Left lobe of liver (tissue), 2 donors: ENCODE results near the gene AGRP. TPM values are rescaled to one million over a fixed set of nuclear protein-coding genes. Genes with fewer than 3 reads are reported as not detected.
A peak's percentile ranks its signal among the peaks of the same experiment; 100 is the strongest.

Experiments
- ATAC-seq: fragments of 200-7000 bp; cut with Tn5 transposase; one replicate; pipeline ENCODE4 v1.9.1; 2020; ENCODE audit warnings: mild to moderate bottlenecking, moderate library complexity
- DNase-seq: peaks from one replicate; pipeline ENCODE4 v3.0.0-alpha.2; 2020; ENCODE audit warnings: low spot score
- total RNA-seq: library from RNA; stranded (reverse); gene quantifications from one replicate; pipeline ENCODE4 v1.2.1, GENCODE V29; 2021
- donor health status: DM: no; HTN: no; CAD: no; lungs with moderate emphysema.
- donor health status: DM: no; HTN: yes; CAD: no.

AGRP gene
- total RNA-seq, 1 donor from 2014 or later: not detected

DNA sequence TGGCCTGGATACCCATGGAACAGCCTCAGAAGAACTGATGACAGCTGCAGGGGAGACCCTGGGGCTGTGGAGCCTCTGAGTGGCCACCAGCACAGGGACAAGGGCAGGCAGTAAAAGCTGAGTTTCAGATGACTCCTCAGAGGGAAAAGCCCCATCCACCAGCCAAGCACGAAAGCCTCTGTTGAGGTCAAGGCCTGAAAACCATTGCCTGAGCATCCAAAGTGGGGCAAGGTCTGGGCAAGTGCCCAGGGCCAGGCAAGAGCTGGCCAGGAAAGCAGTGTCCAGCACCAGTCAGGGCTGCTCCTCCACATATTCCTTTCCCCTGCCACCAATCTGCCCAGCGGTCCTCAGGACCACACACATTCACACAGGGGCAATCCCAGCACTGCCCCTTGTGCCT, 18.8 kb downstream of the AGRP start:
- peak; percentile 81 for ATAC-seq
- DNase-seq: peak; percentile 69

DNA sequence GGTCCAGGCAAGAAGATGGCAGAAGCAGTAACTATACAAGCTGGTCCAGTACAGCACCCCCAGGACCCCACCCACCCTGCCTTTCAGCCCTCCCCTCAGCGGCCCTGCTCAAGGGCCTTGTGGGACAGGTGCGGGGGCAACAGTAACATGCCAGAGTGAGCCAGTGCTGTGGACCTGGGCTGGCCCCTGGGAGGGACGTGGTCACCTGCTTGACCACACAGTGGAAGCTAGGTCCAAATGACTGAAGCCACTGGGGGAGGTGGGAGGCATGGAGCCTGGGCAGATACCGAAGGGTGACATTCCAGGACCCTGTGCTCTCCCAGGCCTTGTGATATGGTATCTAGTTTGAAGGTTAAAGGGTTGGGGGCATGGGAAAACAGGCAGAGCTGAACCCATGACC, 19.7 kb downstream of the AGRP start:
- DNase-seq (no peak), ATAC-seq (no peak)

GRCh38 chr16:67463059-67463458, 20.3 kb downstream of the AGRP start:
- DNase-seq (no peak), ATAC-seq (no peak)

DNA sequence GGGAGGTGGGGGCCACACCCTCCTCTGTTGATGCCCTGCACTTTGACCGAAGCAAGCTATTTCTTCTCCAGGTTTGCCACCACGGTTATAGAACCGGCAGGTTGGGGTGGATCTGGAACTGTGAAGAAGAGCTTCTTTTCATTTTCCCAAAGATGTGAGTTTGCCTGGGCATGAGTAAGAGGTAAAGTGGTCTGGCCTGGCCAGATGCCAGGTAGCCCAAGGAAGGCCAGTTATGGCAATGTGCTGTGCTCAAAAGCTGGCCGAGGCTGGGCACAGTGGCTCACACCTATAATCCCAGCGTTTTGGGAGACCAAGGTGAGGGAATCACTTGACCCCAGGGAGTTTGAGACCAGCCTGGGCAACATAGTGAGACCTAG, 21.1 kb downstream of the AGRP start:
- ATAC-seq (no peak), DNase-seq (no peak)

- ATAC-seq (no peak), DNase-seq (no peak)
Measured at GRCh38 chr16:67461600-67462278, 21.6 kb downstream of the AGRP start.

GRCh38 chr16:67460961-67461360, 22.4 kb downstream of the AGRP start:
- ATAC-seq: no peak

DNA sequence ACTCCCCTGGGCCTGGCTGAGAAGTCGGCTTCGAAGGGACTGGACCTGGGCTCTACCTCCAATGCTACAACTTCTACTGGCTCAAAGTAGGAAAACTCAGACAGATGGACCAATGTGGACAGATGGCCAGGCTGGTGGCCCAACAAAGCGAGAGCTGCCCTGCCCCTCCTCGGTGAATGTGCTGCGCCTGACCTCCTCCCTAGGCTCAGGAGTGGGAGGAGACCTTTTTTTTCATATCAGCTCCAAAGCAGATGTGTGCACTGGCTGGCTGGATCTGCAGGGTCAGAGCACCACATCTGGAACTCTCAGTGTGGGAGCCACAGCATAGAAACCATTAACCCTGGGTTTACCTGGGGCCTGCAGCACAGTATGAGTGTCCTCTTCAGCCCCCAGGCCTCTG, 23.2 kb downstream of the AGRP start:
- ATAC-seq (no peak), DNase-seq (no peak)

More at GRCh38 chr16:67460961-67461360, 22.4 kb downstream of the AGRP start:
- no peak for DNase-seq

DNA sequence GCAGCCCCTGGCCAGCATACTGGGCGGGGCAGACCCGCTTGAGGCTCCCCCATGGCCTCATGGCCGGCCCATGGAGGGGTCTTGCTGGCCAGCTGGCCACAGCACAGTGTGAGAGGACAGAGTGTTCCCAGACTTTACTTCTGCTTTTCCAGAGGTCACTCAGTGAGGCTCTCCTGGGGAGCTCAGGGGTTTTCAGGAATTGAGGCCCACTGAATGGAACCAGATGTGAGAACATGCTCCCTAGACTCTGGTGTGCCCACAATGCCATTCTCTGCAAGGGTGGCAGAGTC, 23.5 kb downstream of the AGRP start:
- no peak for DNase-seq
- ATAC-seq: peak; percentile 2

DNA sequence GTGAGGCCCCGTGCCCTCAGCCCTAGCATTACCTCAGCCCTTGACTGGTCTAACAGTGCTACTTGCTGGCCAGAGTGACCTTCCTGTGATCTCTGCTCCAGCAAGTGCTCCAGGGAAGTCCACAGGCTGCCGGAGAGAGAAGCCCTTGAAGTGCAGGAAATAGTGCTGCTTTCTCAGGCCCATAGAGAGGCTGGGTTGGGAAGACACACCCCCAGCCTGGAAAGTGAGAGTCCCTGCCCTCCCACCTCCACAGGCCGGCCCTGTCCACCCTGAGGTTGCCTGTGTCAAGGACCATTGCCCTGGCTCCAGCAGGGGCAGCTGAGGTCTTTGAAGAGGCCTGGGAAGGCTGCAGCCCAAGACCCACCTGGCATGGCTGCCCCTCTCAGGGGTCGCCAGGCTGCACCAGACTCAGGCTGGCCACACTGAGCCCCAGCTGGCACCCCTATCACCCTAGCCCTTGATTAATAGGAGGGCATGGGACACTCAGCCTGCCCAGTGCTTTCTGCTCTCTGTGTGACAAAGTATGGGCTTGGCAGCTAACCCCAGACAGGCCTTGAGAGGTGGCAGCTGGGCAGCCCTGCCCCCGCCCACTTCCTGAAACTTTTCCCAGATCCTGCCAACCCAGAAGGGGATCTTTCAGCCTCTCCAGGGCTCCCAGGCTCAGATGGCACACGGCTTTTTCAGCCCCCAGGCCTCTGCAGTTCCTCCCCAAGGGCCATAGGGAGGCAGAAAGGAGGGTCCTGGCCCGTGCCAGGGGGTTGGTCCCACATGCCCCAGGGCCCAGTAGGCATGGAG, 24.1 kb downstream of the AGRP start:
- peak; percentile 63 for DNase-seq
- ATAC-seq: peak; percentile 67

DNA sequence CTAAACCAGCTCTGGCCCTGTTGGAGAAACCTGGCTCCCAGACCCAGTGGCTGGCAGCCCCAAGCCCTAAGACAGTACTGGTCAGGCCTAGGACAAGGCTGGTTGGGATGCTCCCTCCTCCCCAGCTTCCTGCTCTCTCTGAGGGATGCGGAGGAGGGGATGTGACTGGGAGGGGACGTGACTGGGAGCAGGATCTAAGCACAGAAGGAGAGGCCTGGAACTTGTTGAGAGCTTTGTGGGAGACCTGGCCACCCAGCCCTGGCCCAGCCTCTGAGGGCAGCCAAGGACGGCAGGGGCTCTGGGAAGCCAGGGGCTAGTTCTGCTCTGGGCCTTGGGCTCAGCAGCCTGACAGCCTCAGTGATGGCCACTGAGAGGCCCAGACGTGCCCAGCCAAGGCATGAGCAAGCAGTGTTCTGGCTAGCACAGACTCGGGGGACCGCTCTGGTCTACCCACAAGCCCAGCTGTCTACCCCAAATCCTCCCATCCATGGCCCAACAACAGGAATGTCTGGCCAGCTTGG, 25.2 kb downstream of the AGRP start:
- DNase-seq: no peak
- ATAC-seq: no peak

DNA sequence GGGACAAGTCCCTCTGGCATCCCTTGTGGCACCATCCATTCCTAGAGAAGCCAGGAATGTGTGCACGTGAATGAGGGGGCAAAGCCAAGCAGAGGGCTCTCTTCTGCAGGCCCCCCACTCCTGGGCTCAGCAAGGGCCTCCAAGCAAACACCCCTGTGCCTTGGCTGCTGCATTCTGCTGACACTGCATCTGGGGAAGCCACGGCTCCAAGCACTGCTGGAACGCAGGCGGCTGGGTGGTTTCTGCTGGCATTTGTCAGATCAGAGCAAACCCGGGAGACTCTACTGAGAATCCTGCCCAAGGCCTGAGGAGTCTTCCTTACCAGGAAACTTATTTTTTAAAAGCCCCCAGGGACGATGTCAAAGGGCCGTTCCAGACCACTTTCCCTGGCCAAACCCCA, 25.7 kb downstream of the AGRP start:
- ATAC-seq (no peak), DNase-seq (no peak)

GRCh38 chr16:67456391-67457081, 26.8 kb downstream of the AGRP start:
- DNase-seq: no peak
- ATAC-seq: peak; percentile 66

DNA sequence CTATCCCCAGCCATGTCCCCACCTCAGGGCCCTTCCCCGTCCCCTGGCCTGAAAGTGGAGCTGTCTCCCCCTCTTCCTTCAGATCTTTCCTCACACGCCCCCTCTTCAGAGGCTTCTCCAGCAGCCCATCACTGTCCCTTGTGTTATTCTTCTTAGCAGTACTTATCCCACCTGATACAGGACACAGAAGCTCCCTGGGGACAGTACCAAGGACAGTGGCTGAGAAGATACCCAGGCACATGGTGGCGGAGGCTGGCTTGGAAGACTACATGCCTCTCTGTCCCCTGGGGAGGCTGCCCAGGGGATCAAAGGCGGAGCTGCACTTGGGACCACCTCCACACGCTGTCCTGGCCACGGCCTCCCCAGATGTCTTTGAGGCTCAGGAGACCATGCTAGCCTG, 28.5 kb downstream of the AGRP start:
- DNase-seq: no peak
- no peak for ATAC-seq

DNA sequence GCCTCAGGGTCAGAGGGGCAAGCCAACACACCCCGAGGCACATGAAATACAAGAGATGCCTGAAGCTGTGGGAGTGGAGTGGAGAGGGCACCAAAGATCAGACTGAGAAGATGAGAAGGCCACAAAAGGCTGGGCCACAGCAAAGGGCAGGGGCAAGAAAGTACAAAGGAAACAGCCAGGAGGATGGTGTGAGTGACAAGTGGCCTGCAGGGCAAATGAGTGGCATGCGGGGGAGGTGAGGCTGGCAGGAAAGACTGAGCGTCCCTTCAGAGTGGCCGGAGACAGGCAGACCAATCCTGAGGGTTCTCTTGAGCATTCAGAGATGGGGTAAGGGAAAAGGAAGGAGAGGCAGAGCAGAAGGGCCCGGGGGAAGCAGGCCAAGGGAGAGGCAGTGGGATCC, 29.2 kb downstream of the AGRP start:
- ATAC-seq (no peak), DNase-seq (no peak)

DNA sequence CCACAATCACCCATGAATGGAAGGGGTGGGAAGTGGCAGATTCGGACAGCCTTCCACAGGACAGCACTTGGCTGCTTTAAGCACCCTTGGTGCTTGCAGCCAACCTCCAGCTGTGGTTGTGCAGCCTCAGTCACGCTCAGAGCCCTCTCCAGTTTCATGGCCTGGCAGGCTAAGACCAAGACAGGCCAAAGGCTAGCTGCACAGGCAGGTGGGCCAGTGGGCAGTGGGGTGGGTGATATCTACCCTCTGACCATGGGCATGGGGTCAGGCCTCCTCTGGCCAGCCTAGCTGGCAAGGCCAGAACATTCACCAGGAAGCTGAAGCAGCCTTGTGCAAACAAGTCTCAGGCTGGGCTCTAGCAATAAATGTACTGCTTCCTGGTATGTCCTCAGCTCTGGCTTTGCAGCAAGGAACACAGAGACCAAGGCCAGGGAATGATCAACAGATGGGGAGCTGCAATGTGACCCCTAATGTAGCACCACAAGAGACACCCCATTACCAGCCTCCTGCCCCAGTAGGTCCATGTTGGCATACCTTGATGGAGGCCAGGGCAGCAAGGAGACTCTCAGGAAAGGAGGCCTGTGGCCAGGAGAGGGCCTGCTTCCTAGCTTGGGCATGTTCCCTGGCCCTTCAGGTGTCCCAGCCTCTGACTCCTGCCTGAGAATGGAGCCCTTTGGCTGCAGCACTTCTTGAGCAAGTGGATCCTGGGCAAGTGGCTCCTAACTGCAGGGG, 31.5 kb downstream of the AGRP start:
- DNase-seq (no peak), ATAC-seq (no peak)

- DNase-seq: no peak
- ATAC-seq: no peak
Measured at GRCh38 chr16:67451061-67451703, 32.2 kb downstream of the AGRP start.

DNA sequence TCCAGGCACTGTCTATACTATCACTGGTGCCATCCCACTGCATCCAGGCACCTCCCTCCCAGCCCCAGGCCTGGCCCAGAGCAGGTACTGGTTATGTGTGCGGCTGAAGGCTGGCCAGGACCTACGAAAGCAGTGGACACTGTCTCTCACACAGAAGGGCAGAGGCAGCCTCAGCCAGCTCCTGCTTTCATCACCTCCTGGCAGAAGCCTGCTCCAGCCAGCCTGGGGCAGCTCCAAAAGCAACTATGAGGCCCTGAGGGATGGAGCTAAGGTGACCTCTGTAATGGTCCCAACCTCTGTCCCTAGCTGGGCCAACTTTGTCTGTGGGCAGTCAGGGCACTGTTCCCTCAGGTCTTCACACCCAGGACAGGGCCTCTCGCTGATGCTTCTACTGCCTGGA, 33.6 kb downstream of the AGRP start:
- peak; percentile 74 for ATAC-seq
- peak; percentile 96 for DNase-seq

GRCh38 chr16:67449336-67449735, 34.0 kb downstream of the AGRP start:
- ATAC-seq: no peak
- no peak for DNase-seq

GRCh38 chr16:67448580-67448979, 34.8 kb downstream of the AGRP start:
- ATAC-seq: no peak

DNA sequence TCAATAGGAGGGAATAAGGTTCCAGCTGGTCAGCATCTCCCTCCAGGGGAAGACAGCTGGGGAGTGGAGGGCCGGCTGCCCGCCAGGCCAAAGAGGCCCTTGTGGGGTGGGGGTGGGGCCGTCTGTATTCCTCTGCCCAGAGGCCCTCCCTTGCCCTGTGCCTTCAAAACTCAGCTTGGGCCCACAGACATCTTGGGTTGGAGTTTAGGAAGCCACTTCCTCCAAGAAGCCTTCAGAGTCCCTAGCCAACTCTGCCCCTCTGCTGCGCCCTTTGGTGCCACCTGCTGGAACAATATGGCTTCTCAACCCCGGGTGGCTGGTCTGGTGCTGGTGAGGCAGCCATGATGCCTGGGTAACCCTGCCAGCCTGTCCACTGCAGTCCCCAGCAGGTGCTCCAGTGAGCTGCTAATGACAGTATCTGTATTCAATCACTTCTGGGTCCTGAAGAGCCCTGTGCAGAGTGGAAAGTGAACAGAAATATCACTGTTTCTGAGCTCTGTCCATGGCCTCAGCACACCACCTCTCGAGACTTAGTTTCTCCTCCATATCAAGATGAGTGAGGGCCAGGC, 35.8 kb downstream of the AGRP start:
- ATAC-seq: no peak
- DNase-seq: no peak

More at GRCh38 chr16:67448580-67448979, 34.8 kb downstream of the AGRP start:
- no peak for DNase-seq
